Astrocyte (in vitro differentiated cells and primary cell): ENCODE results near the gene OR2T10. TPM values are rescaled to one million over a fixed set of nuclear protein-coding genes. Genes with fewer than 3 reads are reported as not detected.
"Not testable (repeated sequence)": the region's sequence is repeated elsewhere in the genome, so short reads cannot be mapped to it uniquely, and the experiment has no call there.

Source experiments
- DNase-seq: peaks from one replicate; pipeline ENCODE4 v3.0.0-alpha.2; 2010; ENCODE audit warnings: low read depth
- FAIRE-seq: peaks from 2 replicates; lab custom pipeline; 2011; peaks lifted over from hg19 to GRCh38; lab: Jason Lieb, UNC
- H2AFZ ChIP-seq: 2 replicates; pipeline ENCODE4 v1.6.0; 2012; ENCODE audit warnings: low read depth, low read length, inconsistent platforms
- H3K27ac ChIP-seq: 2 replicates; pipeline ENCODE4 v1.5.1; 2011; ENCODE audit warnings: low read depth, low read length, inconsistent platforms
- H3K27me3 ChIP-seq: 2 replicates; pipeline ENCODE4 v1.6.0; 2011; ENCODE audit warnings: low read length, inconsistent platforms; ENCODE audit not compliant: insufficient read depth
- H3K36me3 ChIP-seq: 2 replicates; pipeline ENCODE4 v1.5.1; 2011; ENCODE audit warnings: low read length, inconsistent platforms; ENCODE audit not compliant: insufficient read depth
- H3K4me1 ChIP-seq: 2 replicates; pipeline ENCODE4 v1.5.1; 2011; ENCODE audit warnings: low read length, inconsistent platforms; ENCODE audit not compliant: insufficient read depth
- H3K4me2 ChIP-seq: 2 replicates; pipeline ENCODE4 v1.6.0; 2012; ENCODE audit warnings: low read length, inconsistent platforms
- H3K4me3 ChIP-seq: 2 replicates; pipeline ENCODE4 v1.5.1; 2011; ENCODE audit warnings: low read depth, mild to moderate bottlenecking, low read length, inconsistent platforms; ENCODE audit not compliant: insufficient read depth
- H3K79me2 ChIP-seq: 2 replicates; pipeline ENCODE4 v1.6.0; 2012; ENCODE audit warnings: mild to moderate bottlenecking, low read length, inconsistent platforms; ENCODE audit not compliant: insufficient read depth
- H3K9ac ChIP-seq: 2 replicates; pipeline ENCODE4 v1.6.0; 2012; ENCODE audit warnings: mild to moderate bottlenecking, low read length, inconsistent platforms
- H3K9me3 ChIP-seq: 2 replicates; pipeline ENCODE4 v1.5.1; 2012; ENCODE audit warnings: low read depth, mild to moderate bottlenecking, low read length, inconsistent platforms; ENCODE audit not compliant: insufficient read depth
- H4K20me1 ChIP-seq: 2 replicates; pipeline ENCODE4 v1.6.0; 2012; ENCODE audit warnings: low read length, inconsistent platforms; ENCODE audit not compliant: insufficient read depth
- H3K27ac Mint-ChIP-seq: one replicate; pipeline ENCODE4 v1.8.0; 2021; ENCODE audit warnings: mild to moderate bottlenecking, mixed read lengths; ENCODE audit not compliant: unreplicated experiment
- H3K27me3 Mint-ChIP-seq: one replicate; pipeline ENCODE4 v1.8.0; 2021; ENCODE audit warnings: low read depth, mixed read lengths; ENCODE audit not compliant: unreplicated experiment
- H3K36me3 Mint-ChIP-seq: one replicate; pipeline ENCODE4 v1.8.0; 2021; ENCODE audit warnings: low read depth, mixed read lengths; ENCODE audit not compliant: unreplicated experiment
- H3K4me1 Mint-ChIP-seq: one replicate; pipeline ENCODE4 v1.8.0; 2021; ENCODE audit warnings: low read depth, mixed read lengths; ENCODE audit not compliant: unreplicated experiment
- H3K4me3 Mint-ChIP-seq: one replicate; pipeline ENCODE4 v1.8.0; 2021; ENCODE audit warnings: mild to moderate bottlenecking, moderate library complexity, mixed read lengths; ENCODE audit not compliant: unreplicated experiment
- H3K9me3 Mint-ChIP-seq: one replicate; pipeline ENCODE4 v1.8.0; 2021; ENCODE audit warnings: mild to moderate bottlenecking, mixed read lengths; ENCODE audit not compliant: unreplicated experiment
- total RNA-seq: library from RNA; stranded (reverse); gene quantifications from 2 replicates; pipeline ENCODE4 v1.2.1, GENCODE V29; 2021

Gene OR2T10
- total RNA-seq, 1 donor from 2014 or later: not detected

GRCh38 chr1:248569049-248569448, 28.5 kb downstream of the OR2T10 start:
- H3K9ac ChIP-seq, H2AFZ ChIP-seq, H3K4me3 Mint-ChIP-seq, H3K27ac ChIP-seq, H3K4me2 ChIP-seq, H3K79me2 ChIP-seq, H3K4me3 ChIP-seq, H3K4me1 ChIP-seq, H3K4me1 Mint-ChIP-seq, H3K27me3 Mint-ChIP-seq, FAIRE-seq, H3K27me3 ChIP-seq, H3K9me3 ChIP-seq, H4K20me1 ChIP-seq, H3K36me3 ChIP-seq, DNase-seq, H3K27ac Mint-ChIP-seq, H3K9me3 Mint-ChIP-seq, H3K36me3 Mint-ChIP-seq: not testable (repeated sequence)

GRCh38 chr1:248565530-248566373, 31.7 kb downstream of the OR2T10 start:
- DNase-seq, H3K4me3 ChIP-seq, H3K36me3 Mint-ChIP-seq, H3K79me2 ChIP-seq, H3K27me3 Mint-ChIP-seq, H3K4me2 ChIP-seq, FAIRE-seq, H3K27ac ChIP-seq, H3K4me1 Mint-ChIP-seq, H4K20me1 ChIP-seq, H3K9me3 ChIP-seq, H3K4me1 ChIP-seq, H3K9me3 Mint-ChIP-seq, H3K27ac Mint-ChIP-seq, H3K9ac ChIP-seq, H3K36me3 ChIP-seq, H2AFZ ChIP-seq, H3K4me3 Mint-ChIP-seq, H3K27me3 ChIP-seq: not testable (repeated sequence)

- not testable (repeated sequence) for FAIRE-seq, H3K79me2 ChIP-seq, H3K4me1 Mint-ChIP-seq, H3K4me1 ChIP-seq, H3K27me3 Mint-ChIP-seq, H3K36me3 ChIP-seq, H3K36me3 Mint-ChIP-seq, H3K9me3 ChIP-seq, H3K9me3 Mint-ChIP-seq, H3K27ac Mint-ChIP-seq, H4K20me1 ChIP-seq, H3K9ac ChIP-seq, H3K4me3 ChIP-seq, H3K4me2 ChIP-seq, H3K27ac ChIP-seq, H3K4me3 Mint-ChIP-seq, H2AFZ ChIP-seq, DNase-seq, H3K27me3 ChIP-seq
Measured at GRCh38 chr1:248562672-248563071, 34.8 kb downstream of the OR2T10 start, which contains the start of gene OR2T29. OR2T29 (minus strand) TSS chr1:248562772; CDS start chr1:248559491, 3,281 bp downstream.

- not testable (repeated sequence) for H2AFZ ChIP-seq, H3K27me3 ChIP-seq, FAIRE-seq, H3K9ac ChIP-seq, H4K20me1 ChIP-seq, H3K27ac ChIP-seq, H3K36me3 Mint-ChIP-seq, H3K4me1 ChIP-seq, H3K79me2 ChIP-seq, H3K4me1 Mint-ChIP-seq, H3K4me3 ChIP-seq, H3K9me3 ChIP-seq, H3K4me2 ChIP-seq, H3K9me3 Mint-ChIP-seq, H3K27me3 Mint-ChIP-seq, H3K27ac Mint-ChIP-seq, DNase-seq, H3K36me3 ChIP-seq, H3K4me3 Mint-ChIP-seq
Measured at GRCh38 chr1:248551027-248551426, 46.5 kb downstream of the OR2T10 start.

- H3K4me3 Mint-ChIP-seq, H2AFZ ChIP-seq, H4K20me1 ChIP-seq, H3K4me1 Mint-ChIP-seq, H3K4me1 ChIP-seq, H3K4me3 ChIP-seq, H3K36me3 Mint-ChIP-seq, H3K9ac ChIP-seq, H3K9me3 ChIP-seq, H3K79me2 ChIP-seq, H3K27me3 Mint-ChIP-seq, H3K27me3 ChIP-seq, H3K4me2 ChIP-seq, FAIRE-seq, H3K27ac Mint-ChIP-seq, H3K27ac ChIP-seq, H3K9me3 Mint-ChIP-seq, DNase-seq, H3K36me3 ChIP-seq: not testable (repeated sequence)
Measured at GRCh38 chr1:248547383-248547782, 50.1 kb downstream of the OR2T10 start.
